NCI-H748 (cell line): ENCODE data around the gene PRSS16.
A peak's percentile ranks its signal among the peaks of the same experiment; 100 is the strongest.

ENCODE experiments used
- DNase-seq: peaks from one replicate; lab custom pipeline; 2025; ENCODE audit not compliant: unreplicated experiment; lab: John Stamatoyannopoulos, UW

Gene PRSS16

DNA sequence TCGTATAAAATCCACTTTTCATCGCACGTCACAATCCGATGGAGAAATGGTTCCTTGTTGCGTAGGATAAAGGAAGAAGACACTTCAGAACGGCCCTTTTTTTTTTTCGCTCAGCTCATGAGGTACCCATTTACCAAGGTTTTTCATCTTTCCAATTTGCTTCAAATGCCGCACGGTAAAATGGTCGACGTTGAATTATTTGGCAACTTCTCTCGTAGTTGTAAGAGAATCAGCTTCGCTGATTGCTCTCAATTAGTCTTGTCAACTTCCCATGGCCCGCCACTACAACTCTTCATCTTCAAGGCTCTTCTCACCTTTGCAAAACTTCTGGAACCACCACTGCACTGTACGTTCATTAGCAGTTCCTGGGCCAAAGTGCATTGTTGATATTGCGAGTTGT is 35.8 kb downstream of the PRSS16 start:
- DNase-seq: no peak

DNA sequence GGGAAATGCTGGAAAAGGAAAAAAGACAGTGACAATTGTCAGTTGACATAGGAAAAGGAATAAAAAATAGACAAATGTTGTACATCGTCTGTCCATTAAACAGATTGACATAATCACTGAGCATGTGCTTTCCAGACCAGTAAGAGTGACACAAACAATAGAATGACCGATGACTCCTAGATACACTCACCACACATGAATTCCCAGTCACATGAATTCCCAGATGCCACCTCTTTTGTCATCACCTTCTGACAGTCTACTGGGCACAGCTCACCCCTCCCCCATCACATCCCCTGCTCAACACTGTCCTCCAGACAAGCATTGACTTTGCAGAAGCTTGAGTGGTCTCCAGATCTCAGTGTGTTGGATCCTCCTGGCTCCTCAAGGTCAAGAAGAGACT is 38.6 kb downstream of the PRSS16 start:
- DNase-seq: no peak

- no peak for DNase-seq
Measured at GRCh38 chr6:27287751-27288135, 40.2 kb downstream of the PRSS16 start.

DNA sequence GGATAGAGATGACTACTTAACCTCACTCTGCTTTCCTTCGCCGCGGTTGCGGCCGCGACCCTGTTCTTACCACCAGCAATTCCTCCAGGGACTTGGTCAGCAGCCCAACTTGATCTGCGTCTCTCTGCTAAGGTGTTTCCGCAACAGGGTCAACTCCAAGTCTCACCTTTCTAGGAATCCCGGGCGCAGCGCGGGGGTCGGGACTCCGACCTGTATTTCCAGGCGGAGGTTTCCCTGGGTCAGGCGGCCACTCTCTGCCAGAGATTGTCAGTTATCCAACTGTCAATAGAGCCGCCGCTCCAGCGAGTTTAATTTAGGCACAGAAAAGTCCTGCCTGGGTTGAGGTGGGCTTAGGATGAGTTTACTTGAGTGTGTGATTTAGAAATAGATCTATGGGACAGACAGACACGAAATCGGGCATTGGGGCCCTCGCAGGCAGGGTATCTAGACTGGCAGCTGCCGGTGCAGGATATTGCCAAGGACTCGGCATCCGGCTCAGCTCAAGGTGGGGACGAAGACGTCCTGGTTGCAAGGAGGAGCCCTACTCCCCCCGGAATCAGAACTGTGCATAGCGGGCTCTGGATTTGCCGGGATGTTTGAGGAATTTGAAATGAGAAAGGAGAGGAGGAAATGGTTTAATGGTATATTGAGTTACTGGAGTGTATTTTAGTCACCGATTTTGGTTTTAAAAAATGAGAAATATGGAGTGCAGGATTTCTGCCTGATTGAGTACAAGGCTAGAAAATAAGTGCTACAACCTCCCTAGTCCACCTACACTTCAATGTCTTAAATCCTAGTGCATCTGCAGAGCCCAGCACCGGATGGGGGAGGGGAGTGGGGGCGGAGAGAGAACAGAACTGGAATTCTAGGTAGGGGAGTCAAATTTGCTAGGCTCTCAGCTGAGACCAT is 40.9 kb downstream of the PRSS16 start:
- peak; percentile 53 for DNase-seq

- no peak for DNase-seq
Measured at GRCh38 chr6:27290065-27290849, 42.8 kb downstream of the PRSS16 start.

- DNase-seq: no peak
Measured at GRCh38 chr6:27290850-27291208, 43.3 kb downstream of the PRSS16 start.

- DNase-seq: peak; percentile 79
Measured at GRCh38 chr6:27293436-27294098, 46.1 kb downstream of the PRSS16 start.

DNA sequence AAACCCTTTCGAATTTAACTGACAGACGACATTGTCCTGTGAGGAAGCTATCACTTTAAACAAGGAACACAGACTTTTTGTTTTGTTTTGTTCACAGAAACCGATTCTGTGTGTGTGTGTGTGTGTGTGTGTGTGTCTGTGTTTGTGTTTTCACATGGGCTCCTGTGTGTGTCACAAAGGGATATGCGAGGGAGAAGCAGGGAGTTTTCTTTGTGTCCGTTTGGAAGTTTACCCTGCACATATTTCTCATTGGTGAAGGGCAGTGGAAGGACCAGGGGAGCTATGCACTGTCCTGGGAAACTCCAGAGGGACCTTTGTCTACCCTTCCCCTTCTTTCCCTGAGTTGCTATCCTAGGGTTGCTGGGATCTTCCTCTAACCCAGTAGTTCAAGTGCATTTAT is 46.9 kb downstream of the PRSS16 start:
- peak; percentile 63 for DNase-seq

- DNase-seq: peak; percentile 92
Measured at GRCh38 chr6:27295301-27296079, 48.0 kb downstream of the PRSS16 start.

- DNase-seq: peak; percentile 85
Measured at GRCh38 chr6:27296106-27296783, 48.7 kb downstream of the PRSS16 start.

- DNase-seq: no peak
Measured at GRCh38 chr6:27297484-27297856, 50.0 kb downstream of the PRSS16 start.

DNA sequence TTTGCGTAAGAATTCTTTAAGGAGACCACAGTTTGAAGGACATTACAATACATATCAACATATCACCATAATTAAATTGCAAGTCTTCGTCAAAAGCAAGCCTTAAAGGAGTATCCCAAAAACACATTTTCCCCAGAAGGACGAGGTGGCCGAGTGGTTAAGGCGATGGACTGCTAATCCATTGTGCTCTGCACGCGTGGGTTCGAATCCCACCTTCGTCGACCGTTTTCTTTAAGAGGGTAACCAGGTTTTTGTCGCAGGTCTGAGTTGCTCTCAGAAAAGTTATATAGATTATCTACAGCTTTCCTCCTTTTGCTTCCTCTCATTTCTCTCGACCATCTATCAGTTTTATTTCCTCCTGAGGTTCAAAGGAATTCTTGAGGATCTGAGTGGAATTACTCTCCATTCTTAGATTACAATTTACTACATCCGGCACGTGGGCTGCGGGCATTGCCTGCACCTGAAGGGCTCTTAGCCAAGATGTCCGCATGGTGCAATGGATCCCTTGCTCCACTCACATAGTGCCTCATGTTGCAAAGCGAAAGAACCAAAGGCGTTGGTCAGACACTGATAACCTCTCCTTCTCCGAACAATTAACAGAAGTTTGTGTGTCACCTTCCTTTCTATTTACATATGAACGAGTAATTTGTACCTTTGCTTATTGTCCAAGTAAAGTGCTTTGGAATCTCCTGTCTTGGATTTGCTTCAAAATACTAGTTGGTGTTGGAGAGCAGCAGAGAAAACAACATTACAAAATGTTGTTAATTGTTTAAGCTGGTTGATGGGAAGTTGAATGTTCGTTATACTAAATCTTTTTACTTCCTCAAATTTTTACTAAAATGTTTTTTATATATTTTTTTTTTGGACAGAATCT is 50.6 kb downstream of the PRSS16 start:
- DNase-seq: peak; percentile 83

DNA sequence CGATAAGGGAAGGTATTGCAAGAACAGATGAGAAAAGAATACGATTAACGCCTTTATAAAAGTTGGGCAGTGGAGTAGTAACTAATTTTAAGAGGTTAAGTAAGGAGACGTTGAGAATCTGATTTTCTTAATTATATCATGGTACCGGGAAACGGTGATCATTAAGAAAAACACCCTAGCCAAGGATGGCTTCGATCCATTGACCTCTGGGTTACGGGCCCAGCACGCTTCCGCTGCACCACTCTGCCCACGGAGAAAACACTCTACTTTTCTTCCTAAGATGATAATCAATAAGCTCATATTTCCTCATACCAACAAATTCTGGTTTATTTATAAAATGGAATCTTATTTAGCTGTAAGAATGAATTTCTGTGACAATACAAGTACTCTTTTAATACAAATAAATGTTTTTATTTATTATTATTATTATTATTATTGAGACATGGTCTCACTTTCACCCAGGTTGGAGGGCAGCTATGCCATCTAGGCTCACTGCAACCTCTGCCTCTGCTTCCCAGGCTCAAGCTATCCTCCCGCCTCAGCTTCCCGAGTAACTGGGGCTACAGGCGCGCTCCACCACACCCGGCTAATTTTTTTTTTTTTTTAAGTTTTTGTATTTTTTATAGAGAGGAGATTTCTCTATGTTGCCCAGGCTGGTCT is 56.2 kb downstream of the PRSS16 start:
- DNase-seq: peak; percentile 30
